HCT116 (cell line): ENCODE results near the gene SLCO2B1. TPM values are rescaled to one million over a fixed set of nuclear protein-coding genes. Genes with fewer than 3 reads are reported as not detected.

Source experiments
- ATAC-seq: fragments of 200-7000 bp; cut with Tn5 transposase; 2 replicates; pipeline ENCODE4 v1.9.1; 2020; ENCODE audit warnings: mild to moderate bottlenecking, moderate library complexity
- BruUV-seq: library from RNA; stranded (reverse); fragments of 400-500 nt; replicated peaks from 2 replicates; lab custom pipeline; 2021; lab: Mats Ljungman, UMichigan
- CTCF ChIA-PET: fragments of 300-600 bp; sonication (Branson Sonifier 250); formaldehyde crosslinking; loops from one replicate; lab custom pipeline; 2021; ENCODE audit warnings: antibody characterized with exemption; lab: Charles Lee
- POLR2A ChIA-PET: fragments of 300-600, 350-600 bp; sonication (Branson Sonifier 250); formaldehyde crosslinking; loops from one replicate; lab custom pipeline; 2021; ENCODE audit warnings: antibody characterized with exemption; lab: Charles Lee
- RAD21 ChIA-PET, 2 experiments: fragments of 300-600 bp; sonication (Branson Sonifier 250); formaldehyde crosslinking; loops; one replicate each; lab custom pipeline; 2023; ENCODE audit warnings: low total read pairs in 2 of 2; ENCODE audit not compliant: uncharacterized antibody in 2 of 2, unreplicated experiment in 2 of 2, low non-redundant PET in 1 of 2; lab: Charles Lee
- DNase-seq: peaks from one replicate; pipeline ENCODE4 v3.0.0-alpha.2; 2010; ENCODE audit warnings: low read depth, low spot score
- H2AFZ ChIP-seq: fragments of 200-600 bp; shearing (Covaris generic), sonication (generic); 2 replicates; pipeline ENCODE4 v1.6.1; 2017; ENCODE audit warnings: low read depth, mixed run types, mixed read lengths, antibody characterized with exemption, low read length; ENCODE audit not compliant: poor library complexity, severe bottlenecking
- H3K27ac ChIP-seq: 2 replicates; pipeline ENCODE4 v1.5.1; 2012; ENCODE audit warnings: low read depth, low read length
- H3K27me3 ChIP-seq: fragments of 200-600 bp; sonication (generic); 2 replicates; pipeline ENCODE4 v1.6.1; 2016; ENCODE audit warnings: mixed run types, low read length, mixed read lengths; ENCODE audit not compliant: insufficient read depth
- H3K36me3 ChIP-seq, 2 experiments: fragments of 200-500 bp in 1 of 2; fragments of 200-600 bp in 1 of 2; sonication (Bioruptor generic) in 1 of 2; sonication (generic) in 1 of 2; 2 replicates each; pipeline versions ENCODE4 v1.5.1 to v1.6.1; 2014 to 2016; ENCODE audit warnings: low read length in 2 of 2, inconsistent platforms in 1 of 2, mixed read lengths in 1 of 2, mixed run types in 1 of 2; ENCODE audit not compliant: insufficient read depth in 2 of 2, control insufficient read depth in 1 of 2
- H3K4me1 ChIP-seq, 2 experiments: fragments of 200-600 bp in 1 of 2; sonication (generic) in 1 of 2; 2 replicates each; pipeline versions ENCODE4 v1.5.1 to v1.6.1; 2012 to 2017; ENCODE audit warnings: low read length in 2 of 2, inconsistent platforms in 1 of 2, mild to moderate bottlenecking in 1 of 2, mixed read lengths in 1 of 2, mixed run types in 1 of 2, moderate library complexity in 1 of 2; ENCODE audit not compliant: insufficient read depth in 2 of 2, control insufficient read depth in 1 of 2
- H3K4me2 ChIP-seq: fragments of 200-600 bp; sonication (generic); 2 replicates; pipeline ENCODE4 v1.6.1; 2017; ENCODE audit warnings: mixed run types, low read length, mixed read lengths
- H3K4me3 ChIP-seq, 2 experiments: fragments of 200-600 bp in 1 of 2; sonication (generic) in 1 of 2; replicated peaks in 1 of 2; 2 replicates each; pipeline ENCODE4 v1.5.1; 2011 to 2016; ENCODE audit warnings: low read length in 2 of 2, control low read depth in 1 of 2, low read depth in 1 of 2, mild to moderate bottlenecking in 1 of 2, mixed read lengths in 1 of 2, mixed run types in 1 of 2
- H3K79me2 ChIP-seq: fragments of 200-600 bp; sonication (generic); 2 replicates; pipeline ENCODE4 v1.6.1; 2017; ENCODE audit warnings: mild to moderate bottlenecking, mixed run types, low read length, moderate library complexity, mixed read lengths; ENCODE audit not compliant: insufficient read depth
- H3K9ac ChIP-seq: fragments of 200-600 bp; sonication (generic); 2 replicates; pipeline ENCODE4 v1.6.1; 2016; ENCODE audit warnings: low read length, mixed read lengths
- H3K9me2 ChIP-seq: fragments of 200-600 bp; sonication (generic), shearing (Covaris generic); 2 replicates; pipeline ENCODE4 v1.6.1; 2017; ENCODE audit warnings: mixed run types, mild to moderate bottlenecking, moderate library complexity; ENCODE audit not compliant: insufficient read depth
- H3K9me3 ChIP-seq, 2 experiments: fragments of 200-500 bp in 1 of 2; fragments of 200-600 bp in 1 of 2; sonication (Bioruptor generic) in 1 of 2; sonication (generic) in 1 of 2; 2 replicates each; pipeline ENCODE4 v1.6.1; 2014 to 2017; ENCODE audit warnings: low read length in 2 of 2, mixed read lengths in 2 of 2, inconsistent platforms in 1 of 2, low read depth in 1 of 2, mild to moderate bottlenecking in 1 of 2, mixed run types in 1 of 2, moderate library complexity in 1 of 2; ENCODE audit not compliant: control insufficient read depth in 1 of 2, insufficient read depth in 1 of 2
- H4K20me1 ChIP-seq: fragments of 200-600 bp; sonication (generic), shearing (Covaris generic); 2 replicates; pipeline ENCODE4 v1.6.1; 2017; ENCODE audit warnings: mixed run types, mild to moderate bottlenecking, moderate library complexity; ENCODE audit not compliant: insufficient read depth
- ATF3 ChIP-seq: IDR thresholded peaks from 2 replicates; pipeline ENCODE4 v1.6.1; 2012
- CTCF ChIP-seq, 3 experiments: fragments of 200-600 bp in 1 of 3; sonication (generic) in 1 of 3; IDR thresholded peaks in 2 of 3; conservative IDR thresholded peaks in 1 of 3; 2 replicates each; pipeline ENCODE4 v1.5.1; 2012 to 2017; ENCODE audit warnings: low read depth in 2 of 3, low read length in 2 of 3, antibody characterized with exemption in 1 of 3, borderline replicate concordance in 1 of 3, control low read depth in 1 of 3, mild to moderate bottlenecking in 1 of 3, mixed read lengths in 1 of 3, mixed run types in 1 of 3, moderate library complexity in 1 of 3; ENCODE audit not compliant: insufficient read depth in 1 of 3
- MAX ChIP-seq: IDR thresholded peaks from 2 replicates; pipeline ENCODE4 v1.6.1; 2012
- ZBTB33 ChIP-seq: IDR thresholded peaks from 2 replicates; pipeline ENCODE4 v1.6.1; 2011; ENCODE audit warnings: mild to moderate bottlenecking, low read length, moderate library complexity; ENCODE audit not compliant: insufficient replicate concordance; ENCODE audit errors: extremely low read depth
- ZFX ChIP-seq: fragments of 450-650 bp; IDR thresholded peaks from 2 replicates; pipeline ENCODE4 v1.6.1; 2017
- ZNF274 ChIP-seq: fragments of 200-500 bp; sonication (Bioruptor generic); IDR thresholded peaks from 2 replicates; pipeline ENCODE4 v1.6.1; 2014; ENCODE audit warnings: mild to moderate bottlenecking, low read depth, low read length, inconsistent platforms
- intact Hi-C: fragments of 100-400 bp; cut with micrococcal nuclease; formaldehyde crosslinking; loops from 2 replicates; pipeline ENCODE4 v1.10.0; 2022
- total RNA-seq: library from RNA; stranded (reverse); gene quantifications from one replicate; pipeline ENCODE4 v1.2.1, GENCODE V29; 2021; ENCODE audit not compliant: unreplicated experiment

Gene SLCO2B1
- total RNA-seq, 1 experiment from 2014 or later = 0.81 TPM

GRCh38 chr11:75244052-75244814, 93.3 kb downstream of the SLCO2B1 start:
- H3K9ac ChIP-seq = no peak overlapping the region
- H4K20me1 ChIP-seq = no peaks in the 10 kb centered on the region
- no peak overlapping the region for H3K4me2 ChIP-seq
- ChIA-PET CTCF (interaction anchor here (0.9 to 1.8 kb wide), 5 partner anchors 39 to 542 kb away, joined by 3 to 9 read pairs (median 3); no protein-coding TSS in a partner anchor), RAD21 (no interaction called here), POLR2A (no interaction called here)
- no peaks in the 10 kb centered on the region for H3K9me3 ChIP-seq
- TF ChIP-seq CTCF (IDR thresholded peaks at IDR 0.05 in 2 of 3, conservative IDR thresholded peaks at IDR 0.05 in 1 of 3; ENCODE audit: borderline replicate concordance in 1 of 3, insufficient read depth in 1 of 3, low read depth in 2 of 3, low read length in 2 of 3) (no peak), ATF3 (no peak), ZBTB33 (no peak), MAX (no peak), ZFX (no peak), ZNF274 (no peak)
- H3K27me3 ChIP-seq = no peaks in the 10 kb centered on the region
- no peaks in the 10 kb centered on the region for H3K79me2 ChIP-seq
- no peak overlapping the region for H3K27ac ChIP-seq
- no peak for ATAC-seq
- intact Hi-C loops = no loop called here
- no peak for DNase-seq
- no peak overlapping the region for H3K4me3 ChIP-seq
- H3K4me1 ChIP-seq = peaks cover 6 to 18% of the 10 kb centered on the region in 2 experiments; a peak in 3 of 4 replicates
- no peak overlapping the region for H2AFZ ChIP-seq
- BruUV-seq = no TSS peak
- no peaks in the 10 kb centered on the region for H3K9me2 ChIP-seq
- no peaks in the 10 kb centered on the region for H3K36me3 ChIP-seq
